Coronary artery (tissue), 2 donors: ENCODE data around the gene ERMP1.

Experiments used
- DNase-seq: peaks from one replicate; pipeline ENCODE4 v3.0.0-alpha.2; 2017; ENCODE audit warnings: low spot score
- H3K27ac ChIP-seq, 2 donors: fragments of 200-600 bp; sonication (generic); one replicate each; pipeline ENCODE4 v1.5.1; 2016 to 2019
- H3K4me3 ChIP-seq: fragments of 200-600 bp; sonication (generic); 2 replicates; pipeline ENCODE4 v1.5.1; 2016; ENCODE audit warnings: mild to moderate bottlenecking, moderate library complexity
- TF ChIP-seq, protein P1 (sequence below): fragments of 200-600 bp; sonication (generic); IDR thresholded peaks from one replicate; pipeline ENCODE4 v1.5.1; 2019; ENCODE audit warnings: antibody characterized with exemption

The ERMP1 gene

DNA sequence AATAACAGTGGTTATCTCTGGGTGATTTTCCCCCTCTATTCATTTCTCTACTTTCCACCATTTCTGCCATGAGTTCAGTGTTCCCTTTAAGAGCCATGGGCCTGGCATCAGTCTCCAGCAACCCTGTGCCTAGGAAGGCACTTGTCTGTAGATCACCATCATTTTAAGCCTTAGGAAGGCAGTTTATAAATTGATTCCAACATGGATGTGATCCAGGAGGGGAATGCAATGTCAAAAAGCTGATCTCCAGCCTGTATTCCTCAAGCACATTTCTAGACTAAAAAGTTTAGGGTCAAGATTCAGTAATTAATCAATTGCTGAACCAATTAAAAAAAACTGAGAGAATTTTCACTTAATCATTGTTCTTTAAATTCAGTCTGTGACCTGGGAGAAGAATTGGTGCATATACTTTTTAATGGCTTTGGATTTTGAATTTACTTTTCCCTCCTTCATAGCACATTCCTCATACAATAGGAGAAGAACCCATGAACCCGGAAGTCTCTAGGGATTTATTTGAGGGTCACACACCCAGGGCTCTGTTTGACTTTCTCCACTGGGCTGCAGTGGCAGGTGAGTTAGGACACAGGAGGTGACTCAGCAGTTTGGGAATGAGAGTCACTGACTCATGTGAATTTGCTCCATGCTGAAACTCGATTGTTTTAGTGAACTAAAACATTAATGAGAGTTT lies 6.1 kb upstream of the ERMP1 start:
- TF ChIP-seq, protein P1, sequence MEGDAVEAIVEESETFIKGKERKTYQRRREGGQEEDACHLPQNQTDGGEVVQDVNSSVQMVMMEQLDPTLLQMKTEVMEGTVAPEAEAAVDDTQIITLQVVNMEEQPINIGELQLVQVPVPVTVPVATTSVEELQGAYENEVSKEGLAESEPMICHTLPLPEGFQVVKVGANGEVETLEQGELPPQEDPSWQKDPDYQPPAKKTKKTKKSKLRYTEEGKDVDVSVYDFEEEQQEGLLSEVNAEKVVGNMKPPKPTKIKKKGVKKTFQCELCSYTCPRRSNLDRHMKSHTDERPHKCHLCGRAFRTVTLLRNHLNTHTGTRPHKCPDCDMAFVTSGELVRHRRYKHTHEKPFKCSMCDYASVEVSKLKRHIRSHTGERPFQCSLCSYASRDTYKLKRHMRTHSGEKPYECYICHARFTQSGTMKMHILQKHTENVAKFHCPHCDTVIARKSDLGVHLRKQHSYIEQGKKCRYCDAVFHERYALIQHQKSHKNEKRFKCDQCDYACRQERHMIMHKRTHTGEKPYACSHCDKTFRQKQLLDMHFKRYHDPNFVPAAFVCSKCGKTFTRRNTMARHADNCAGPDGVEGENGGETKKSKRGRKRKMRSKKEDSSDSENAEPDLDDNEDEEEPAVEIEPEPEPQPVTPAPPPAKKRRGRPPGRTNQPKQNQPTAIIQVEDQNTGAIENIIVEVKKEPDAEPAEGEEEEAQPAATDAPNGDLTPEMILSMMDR, result no peak
- Histone ChIP-seq H3K4me3 (no peak overlapping the region), H3K27ac (no peak overlapping the region)
- no peak for DNase-seq

DNA sequence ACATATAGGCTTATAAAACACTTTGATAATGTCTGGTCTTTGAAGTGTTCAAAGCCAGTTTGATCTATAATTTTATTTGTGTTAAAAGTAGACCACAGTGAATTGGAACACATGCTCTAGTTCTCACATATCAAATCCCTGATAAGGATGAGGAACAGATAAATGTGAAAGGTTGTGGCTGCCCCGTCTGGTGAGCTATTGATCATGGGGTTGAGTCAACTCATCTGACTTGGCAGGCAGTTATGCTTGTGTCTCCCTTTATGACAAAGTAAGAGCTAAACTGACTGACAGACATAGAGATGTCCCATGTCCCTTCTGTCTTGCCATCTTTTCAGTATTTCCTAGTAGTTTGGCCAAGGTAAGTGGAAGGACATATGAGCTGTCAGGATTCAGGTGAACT lies 2.9 kb upstream of the ERMP1 start:
- TF ChIP-seq, protein P1, result no peak
- Histone ChIP-seq H3K4me3 (no peak overlapping the region), H3K27ac (no peak overlapping the region)
- DNase-seq, result no peak

DNA sequence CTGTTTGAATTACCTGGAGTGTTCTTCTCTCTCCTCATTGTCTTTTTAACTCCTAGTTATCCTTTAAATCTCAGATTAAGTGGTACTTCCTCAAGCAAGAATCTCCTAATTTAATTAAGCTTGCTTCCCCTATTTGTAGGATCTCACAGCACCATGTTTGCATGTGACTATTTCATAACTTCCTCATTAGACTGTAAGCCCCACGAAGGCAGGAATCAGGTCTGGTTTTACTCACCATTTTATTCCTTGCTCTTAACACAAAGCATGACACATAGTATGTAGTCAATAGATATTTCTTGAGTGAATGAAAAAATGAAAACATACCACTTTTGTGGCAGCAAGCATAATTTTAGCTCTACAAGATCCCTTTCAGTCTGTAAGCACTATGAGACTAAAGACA lies 1.3 kb upstream of the ERMP1 start:
- DNase-seq, result no peak
- Histone ChIP-seq H3K27ac (no peak overlapping the region), H3K4me3 (peak overlapping the region; percentile 86)
- TF ChIP-seq, protein P1, result no peak

DNA sequence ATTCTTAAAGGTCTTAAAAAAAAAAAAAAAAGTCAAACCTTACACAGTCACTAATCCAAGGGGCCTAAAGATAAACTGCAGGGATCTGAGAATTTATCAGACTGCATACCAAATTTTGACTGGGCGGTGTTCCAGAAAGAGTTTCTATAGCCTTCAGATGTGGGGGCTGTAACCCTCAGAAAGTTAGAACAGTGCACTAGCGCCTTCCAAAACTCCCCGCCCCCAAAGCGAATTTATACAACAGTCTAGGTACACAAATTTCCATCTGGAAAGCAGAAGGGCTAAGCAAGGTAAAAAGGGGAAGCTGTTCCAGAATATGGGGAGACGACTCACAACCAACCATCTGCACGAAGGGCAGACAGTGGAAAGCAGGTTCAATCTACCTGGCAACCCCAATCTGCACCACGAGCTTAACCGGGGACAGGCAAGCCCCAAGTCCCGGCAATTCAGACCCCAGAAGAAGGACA lies 813 bp downstream of the ERMP1 start:
- Histone ChIP-seq H3K27ac (peak overlapping the region; percentile 39 to 80), H3K4me3 (peak overlapping the region; percentile 86)
- TF ChIP-seq, protein P1, result no peak
- DNase-seq, result no peak

DNA sequence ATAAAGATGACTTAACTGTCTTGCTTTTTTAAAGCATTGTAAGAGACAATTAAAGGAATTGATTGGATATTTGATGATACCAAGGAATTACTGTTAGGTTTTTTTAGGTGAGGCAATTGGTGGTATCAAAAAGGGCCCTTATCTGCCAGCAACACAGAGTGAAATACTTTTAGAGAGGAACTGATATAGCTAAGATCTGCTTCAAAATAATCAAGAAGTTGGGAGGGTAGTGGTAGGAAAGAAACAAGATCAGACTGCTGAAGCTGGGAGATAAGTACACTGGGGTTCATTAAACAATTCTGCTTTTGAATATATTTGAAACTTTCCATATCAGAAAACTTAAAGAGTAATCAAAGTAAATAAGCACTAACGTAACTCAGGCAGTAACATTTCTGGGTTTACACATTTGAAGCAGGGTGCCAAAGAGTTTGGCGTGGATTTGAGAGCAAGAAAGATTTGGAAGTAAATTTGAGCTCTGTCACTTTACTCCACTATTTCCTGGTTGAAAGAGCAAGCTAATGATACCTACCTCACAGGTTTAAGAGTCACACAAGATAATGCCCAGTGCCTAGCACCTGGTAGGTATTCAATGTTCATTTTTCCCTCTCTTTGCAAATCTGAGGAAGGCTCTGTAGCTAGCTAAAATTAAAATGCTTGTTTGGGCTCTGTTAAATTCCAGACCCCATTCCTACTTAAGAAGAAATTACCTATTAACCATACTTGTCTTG lies 6.9 kb downstream of the ERMP1 start:
- H3K27ac ChIP-seq, result no peak overlapping the region
- no peak for DNase-seq
- no peak overlapping the region for H3K4me3 ChIP-seq
- TF ChIP-seq, protein P1, result no peak

- TF ChIP-seq, protein P1, result no peak
- no peak overlapping the region for H3K27ac ChIP-seq
- DNase-seq, result no peak
- no peak overlapping the region for H3K4me3 ChIP-seq
Observed at GRCh38 chr9:5825223-5825622, 7.7 kb downstream of the ERMP1 start.

- Histone ChIP-seq H3K27ac (no peak overlapping the region), H3K4me3 (no peak overlapping the region)
- DNase-seq, result no peak
- TF ChIP-seq, protein P1, result no peak
Observed at GRCh38 chr9:5820425-5820824, 12.5 kb downstream of the ERMP1 start.
